Stimulated activated CD8-positive, alpha-beta memory T cell treated with anti-CD3 and anti-CD28 coated beads, Interleukin-2, amount 100 ng/mL, for 1 hour (primary cell): ENCODE results near the gene RP9.
"Not testable (repeated sequence)": the region's sequence is repeated elsewhere in the genome, so short reads cannot be mapped to it uniquely, and the experiment has no call there.

Source experiments
- DNase-seq, 2 donors: peaks; one replicate each; pipeline ENCODE4 v3.0.0-alpha.2; 2020; ENCODE audit warnings: low read depth in 2 of 2

RP9 gene

DNA sequence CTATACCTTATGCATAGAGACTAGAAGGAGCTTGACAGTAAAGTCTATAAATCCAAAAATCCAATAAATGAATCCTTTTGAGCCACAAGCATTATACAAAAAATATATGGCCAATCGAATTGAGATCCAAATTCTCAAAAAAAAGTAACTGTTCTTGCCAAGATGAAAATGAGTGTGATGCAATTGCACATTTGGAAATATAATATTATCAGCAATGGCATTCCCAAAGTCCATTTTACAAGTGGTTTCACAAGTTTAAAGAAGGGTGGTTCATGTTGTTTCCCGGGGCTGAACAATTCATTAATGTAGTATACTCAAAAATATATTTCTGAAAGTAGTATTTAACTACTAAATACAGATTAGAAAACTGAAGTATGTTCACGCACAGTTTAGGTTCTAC lies 7.3 kb downstream of the RP9 start:
- no peak for DNase-seq

DNA sequence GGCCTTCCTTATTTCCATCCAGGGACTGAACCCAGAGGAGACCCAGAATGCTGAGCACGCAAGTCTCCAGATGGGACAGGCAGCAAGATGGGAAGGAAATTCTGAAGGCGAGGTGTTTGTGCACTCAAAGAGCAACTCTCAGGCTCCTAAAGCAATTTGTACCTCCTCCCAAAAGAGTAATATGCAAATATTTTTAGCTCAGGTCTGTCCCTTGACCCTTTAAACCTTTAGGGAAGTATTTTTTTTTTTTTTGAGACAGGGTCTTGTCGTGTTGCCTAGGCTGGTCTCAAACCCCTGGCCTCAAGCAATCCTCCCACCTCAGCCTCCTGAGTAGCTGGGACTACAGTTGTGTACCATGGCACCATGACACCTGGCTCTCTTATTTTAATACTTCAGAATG lies 8.4 kb downstream of the RP9 start:
- DNase-seq = no peak

DNA sequence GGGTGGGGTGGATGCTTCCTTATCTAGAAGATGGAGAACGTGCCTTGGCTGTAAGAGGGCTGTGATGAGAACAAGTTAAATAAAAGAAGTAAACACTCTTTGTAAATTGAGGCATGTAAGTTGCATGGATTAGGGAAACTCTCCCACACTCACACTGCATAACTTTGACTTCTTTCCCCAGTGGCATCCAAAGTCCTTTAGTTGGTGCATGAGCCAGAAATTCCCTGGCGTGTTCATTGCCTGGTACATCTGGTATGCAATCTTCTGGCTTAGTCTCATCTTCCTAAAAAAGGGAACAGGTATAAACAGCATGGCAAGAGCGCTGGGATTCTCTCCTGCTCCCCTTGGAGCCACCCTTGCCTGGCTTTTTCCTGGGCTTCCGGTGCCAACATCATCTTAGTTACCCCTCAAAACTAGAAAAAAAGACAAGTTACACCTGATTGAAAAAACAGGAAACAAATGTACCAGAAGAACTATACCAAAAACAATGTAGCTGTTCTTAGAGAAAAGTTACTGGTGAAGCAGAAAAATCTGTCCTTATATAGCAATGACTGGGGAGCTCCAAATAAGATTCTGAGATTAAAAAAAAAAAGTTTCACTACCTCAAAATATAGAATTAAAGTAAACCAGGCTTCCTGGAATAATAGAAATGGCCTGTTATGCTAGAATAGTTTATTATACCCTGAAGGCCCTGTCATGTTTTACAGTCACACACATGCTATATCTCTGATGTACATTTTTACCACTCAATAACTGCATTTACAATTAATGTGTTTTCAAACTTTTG lies 9.9 kb downstream of the RP9 start:
- DNase-seq = no peak

DNA sequence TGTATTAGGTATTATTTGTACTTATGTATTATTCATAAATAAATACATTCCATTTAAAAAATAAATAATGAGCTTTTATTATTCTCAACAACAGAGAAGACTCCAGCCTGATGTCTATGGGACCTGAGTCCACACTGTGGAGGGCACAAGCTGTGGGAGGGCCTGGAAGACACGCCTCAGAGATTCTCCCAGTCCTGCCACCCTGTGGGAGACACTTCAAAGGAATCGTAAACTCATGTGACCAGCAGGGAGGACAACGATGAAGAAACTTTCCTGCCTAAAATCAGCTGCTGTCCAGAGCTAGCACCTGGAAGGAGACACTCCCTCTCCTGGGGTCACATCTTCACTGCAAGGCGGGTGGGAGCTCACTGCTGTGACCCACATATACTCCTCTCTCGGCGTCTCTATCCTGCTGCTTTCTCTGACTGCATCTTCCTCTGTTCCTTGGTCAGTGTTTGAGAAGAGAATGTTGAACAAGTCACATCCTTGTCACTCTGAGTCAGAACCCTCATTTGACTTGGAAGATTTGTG lies 14.4 kb downstream of the RP9 start:
- not testable (repeated sequence) for DNase-seq

DNA sequence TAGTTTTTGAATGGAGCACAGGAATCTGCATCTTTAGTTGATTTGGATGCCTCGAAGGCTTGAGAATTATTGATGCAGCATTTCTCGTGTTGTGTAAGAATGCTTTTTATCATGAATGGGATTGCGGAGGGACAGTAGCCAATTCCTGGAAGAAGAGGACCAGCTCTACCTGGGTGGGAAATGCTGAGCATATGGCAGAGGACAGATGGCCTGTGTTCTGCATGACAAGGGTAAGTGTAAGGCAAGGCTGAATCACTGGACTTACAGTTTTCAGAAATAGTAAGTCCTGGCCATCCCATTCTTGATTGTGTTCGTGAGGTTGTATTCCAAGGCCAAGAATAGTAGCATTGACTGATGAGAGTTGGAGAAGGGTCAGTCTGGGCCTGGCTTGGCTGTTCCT lies 15.9 kb downstream of the RP9 start:
- no peak for DNase-seq

DNA sequence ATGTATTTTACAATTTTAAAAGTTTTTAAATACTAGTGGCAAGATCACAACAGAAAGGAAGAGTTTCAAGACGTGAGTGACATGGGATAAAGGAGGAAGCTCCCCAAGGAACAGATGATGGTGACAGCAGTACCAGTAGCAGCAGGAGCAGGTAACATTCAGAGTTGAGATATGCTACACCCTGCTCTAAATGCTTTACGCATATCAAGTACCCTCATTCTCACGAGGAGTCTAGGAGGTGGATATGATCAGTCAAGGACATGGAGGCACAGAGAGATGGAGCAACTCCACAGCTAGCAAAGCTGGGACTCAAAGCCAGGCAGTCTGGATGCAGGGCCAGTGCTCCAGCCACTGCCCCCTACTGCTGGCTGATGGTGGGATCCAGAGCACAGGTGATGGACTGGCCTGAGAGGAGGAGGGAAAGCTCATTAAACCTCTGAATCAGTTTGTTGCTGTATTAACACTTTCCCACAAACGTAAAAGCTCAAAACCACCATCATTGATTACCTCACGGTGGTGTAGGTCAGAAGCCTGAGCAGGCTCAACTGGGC lies 17.5 kb downstream of the RP9 start:
- no peak for DNase-seq

DNA sequence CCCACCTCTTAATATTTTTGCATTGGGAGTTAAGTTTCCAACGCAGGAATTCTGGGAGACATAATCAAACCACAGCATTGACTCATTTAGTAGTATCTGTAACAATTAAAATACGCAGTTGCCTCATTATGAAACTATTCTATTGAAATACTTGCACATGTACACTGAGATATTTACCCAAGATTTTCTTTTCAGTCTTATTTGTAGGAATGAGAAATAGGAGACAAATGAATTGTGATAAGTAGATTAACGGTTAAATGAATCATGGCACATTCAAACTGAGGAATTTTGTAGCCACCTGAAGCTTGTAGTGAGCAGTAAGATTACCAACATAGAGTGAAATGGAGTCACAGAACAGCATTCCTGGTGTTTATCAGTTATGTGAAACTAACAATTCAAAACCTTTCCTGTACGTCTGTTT lies 18.1 kb downstream of the RP9 start:
- no peak for DNase-seq

DNA sequence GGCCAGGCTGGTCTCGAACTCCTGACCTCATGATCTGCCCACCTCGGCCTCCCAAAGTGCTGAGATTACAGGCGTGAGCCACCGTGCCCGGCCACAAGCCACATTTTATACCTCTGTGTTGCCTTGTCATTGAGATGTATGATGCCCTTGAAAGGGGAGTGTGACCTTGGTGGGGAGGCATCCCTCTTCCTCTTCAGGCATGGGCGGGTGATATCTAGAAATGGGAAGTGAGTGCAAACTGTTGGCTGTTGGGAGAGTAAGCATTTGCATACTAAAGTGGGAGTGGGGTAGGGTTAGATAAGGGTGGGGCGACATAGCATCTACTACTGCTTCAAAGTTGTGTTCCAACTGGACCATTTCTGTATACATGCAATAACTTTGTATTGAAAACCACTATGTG lies 20.1 kb downstream of the RP9 start:
- no peak for DNase-seq

DNA sequence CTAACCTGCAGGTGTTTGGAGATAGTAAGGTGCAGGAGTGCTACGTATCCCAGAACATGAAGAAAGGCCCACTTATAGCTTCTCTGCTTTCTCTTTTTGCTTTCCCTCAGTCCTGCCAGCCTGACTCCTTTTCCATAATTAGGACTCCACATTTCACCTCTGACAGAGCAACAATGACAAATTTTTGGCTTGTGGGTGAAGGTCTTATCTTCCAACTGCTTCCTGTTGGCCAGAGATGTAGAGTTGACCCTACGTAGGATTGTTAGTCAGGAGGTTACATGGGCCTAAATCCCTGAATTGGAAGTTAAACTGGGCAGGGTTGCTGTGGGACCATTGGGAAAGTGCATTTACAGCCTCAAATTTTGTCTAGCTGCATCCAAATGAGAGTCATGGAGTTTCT lies 21.3 kb downstream of the RP9 start:
- no peak for DNase-seq

DNA sequence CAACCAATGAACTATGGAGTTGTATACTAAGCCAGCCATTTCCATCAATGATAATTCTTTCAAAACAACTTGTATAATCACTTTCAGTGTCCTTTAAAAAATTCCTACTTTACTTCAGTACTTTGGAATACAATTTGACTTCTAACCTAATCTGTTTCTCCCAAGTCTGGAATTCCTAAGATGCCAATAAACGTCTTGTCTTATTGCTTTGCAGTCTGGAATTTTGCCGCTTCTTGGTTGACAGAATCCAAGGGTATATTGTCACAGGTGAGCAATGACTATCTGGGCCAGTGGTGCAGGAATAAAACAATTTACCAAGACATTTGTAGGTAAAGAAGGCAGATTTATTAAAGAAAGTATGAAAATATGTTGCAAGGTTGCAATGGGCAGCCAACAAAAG lies 21.8 kb downstream of the RP9 start:
- no peak for DNase-seq

DNA sequence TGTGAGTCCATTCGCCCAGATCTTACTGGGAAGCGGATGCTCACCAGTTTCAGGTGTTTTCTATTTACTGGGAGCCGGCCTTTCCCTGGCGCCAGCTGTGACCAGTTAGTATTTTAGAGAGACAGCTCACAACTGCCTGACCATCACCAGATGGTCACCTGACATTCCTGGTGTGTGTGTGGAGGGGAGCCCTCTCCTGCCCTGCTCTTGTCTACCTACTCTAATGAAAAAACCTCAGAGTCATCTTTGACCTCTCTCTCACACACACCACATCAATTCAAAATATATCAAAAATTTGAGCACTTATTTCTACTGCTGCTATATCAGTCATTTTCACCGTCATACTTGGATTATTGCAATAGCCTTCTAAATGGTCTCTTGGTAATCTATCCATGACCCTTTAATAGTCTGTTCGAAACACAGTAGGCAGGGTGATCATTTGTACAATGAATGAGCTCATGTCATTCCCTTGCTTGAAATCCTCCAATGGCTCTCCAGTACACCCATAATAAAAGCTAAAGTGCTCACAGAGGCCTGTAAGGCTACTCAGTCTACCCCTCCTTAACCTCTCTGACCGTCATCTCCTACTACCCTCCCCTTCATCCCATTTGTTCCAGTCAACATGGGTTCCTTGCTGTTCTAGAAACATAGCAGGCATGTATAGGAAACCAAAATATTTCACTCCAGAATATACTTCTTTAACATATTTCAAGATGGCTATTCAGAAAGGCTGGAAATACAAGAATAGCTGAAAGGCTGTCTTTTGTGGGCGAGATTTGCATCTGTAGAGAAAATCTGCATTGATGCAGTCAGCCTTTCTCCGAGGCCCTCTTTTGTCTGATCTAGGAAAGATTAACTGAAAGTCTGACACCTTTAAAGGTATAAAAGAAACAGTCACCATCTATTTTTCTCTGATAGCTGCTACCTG lies 29.2 kb downstream of the RP9 start:
- no peak for DNase-seq

DNA sequence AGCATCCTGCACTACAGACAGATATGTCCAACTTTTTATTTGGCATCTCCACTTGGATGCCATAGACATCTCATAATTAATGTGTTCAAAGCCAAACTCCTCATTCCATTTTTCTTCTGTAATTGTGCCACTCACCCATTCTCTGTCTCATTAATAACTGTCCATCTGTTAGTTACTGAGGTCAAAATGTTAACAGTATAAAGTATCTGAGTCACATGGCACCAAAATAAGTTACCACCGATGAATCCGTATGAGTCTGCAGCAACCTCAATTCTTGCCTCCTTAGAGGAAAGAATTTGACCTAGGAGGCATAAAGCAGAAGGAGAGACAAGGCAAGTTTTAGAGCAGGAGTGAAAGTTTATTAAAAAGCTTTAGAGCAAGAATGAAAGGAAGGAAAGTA lies 30.1 kb downstream of the RP9 start:
- no peak for DNase-seq

DNA sequence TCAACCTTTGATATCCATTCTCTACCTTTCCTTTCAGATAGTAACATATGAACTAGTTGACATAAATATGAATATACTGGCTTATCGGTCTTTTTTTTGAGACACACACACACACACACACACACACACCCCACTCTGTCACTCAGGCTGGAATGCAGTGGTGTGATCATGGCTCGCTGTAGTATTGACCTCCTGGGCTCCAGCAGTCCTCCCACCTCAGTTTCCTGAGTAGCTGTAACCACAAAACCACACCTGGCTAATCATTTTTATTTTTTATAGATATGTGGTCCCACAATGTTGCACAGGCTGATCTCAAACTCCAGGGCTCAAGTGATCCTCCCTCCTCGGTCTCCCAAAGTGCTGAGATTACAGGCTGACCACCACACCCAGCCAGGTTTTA lies 32.5 kb downstream of the RP9 start:
- no peak for DNase-seq

DNA sequence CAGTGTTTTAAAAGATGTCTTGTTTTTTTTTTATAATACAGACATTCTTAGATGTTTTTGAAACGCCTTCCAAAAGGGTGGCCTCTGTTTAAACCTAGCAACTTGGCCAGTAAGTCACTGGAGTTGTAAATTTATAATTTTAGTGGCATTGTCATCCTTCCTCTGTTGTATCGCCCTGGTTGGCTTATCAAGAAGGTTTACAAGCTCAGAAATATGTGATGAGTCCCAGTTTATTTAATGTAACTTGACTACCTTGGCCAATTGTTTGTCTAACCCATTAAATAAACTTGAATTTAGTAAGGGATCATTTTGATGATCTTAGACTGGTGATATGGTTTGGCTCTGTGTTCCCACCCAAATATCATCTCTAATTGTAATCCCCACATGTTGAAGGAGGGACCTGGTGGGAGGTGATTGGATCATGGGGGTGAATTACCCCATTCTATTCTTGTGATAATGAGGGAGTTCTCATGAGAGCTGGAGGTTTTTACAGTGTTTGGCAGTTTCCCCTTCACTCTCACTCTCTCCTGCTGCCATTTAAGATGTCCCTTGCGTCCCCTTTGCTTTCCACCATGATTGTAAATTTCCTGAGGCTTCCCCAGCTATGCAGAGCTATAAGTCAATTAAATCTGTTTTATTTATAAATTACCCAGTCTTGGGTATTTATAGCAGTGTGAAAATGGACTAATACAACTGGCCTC lies 33.2 kb downstream of the RP9 start:
- no peak for DNase-seq

DNA sequence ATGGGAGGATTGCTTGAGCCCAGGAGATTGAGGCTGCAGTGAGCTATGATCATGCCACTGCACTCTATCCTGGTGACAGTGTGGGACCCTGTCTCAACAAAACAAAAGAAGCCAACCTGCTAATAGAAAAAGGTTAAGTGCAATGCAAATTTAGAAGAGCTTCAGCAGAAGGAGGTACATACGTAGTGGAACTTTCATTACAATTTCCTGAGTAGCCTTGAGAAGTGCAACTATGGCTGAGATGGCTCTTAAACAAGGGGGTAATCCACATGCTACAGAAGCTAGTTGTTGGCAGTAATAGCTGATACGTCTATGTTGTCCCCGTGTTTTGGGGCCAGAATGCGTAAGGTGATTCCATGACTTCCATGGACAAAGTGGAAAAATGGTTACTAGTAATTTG lies 36.0 kb downstream of the RP9 start:
- no peak for DNase-seq

DNA sequence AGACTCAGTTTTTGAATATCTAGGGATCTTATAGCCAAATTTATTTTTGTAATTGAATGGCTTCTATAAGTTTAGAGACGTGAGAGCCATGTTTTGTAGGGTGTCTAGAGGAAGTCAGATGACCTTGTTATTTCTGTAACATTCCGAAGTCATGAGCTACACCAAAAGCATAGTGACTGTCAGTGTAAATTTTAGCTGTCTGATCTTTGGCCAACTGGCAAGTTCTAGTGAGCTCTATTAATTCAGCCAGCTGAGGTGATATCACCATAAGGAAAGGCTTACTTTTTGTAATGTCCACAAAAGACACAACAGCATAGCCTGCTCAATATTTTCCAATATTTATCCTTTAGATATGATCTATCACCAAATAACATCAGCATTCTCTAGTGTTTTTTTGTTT lies 36.7 kb downstream of the RP9 start:
- no peak for DNase-seq

DNA sequence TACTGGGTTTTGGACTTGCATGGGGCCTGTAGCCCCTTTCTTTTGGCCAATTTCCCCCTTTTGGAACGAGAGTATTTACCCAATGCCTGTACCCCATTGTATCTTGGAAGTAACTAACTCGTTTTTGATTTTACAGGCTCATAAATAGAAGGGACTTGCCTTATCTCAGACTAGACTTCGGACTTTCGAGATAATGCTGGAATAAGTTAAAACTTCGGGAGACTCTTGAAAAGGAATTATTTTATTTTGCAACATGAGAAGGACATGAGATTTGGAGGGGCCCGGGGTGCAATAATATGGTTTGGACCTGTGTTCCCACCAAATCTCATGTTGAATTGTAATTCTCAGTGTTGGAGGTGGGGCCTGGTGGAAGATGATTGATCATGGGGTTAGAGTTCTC lies 38.4 kb downstream of the RP9 start:
- DNase-seq = no peak

DNA sequence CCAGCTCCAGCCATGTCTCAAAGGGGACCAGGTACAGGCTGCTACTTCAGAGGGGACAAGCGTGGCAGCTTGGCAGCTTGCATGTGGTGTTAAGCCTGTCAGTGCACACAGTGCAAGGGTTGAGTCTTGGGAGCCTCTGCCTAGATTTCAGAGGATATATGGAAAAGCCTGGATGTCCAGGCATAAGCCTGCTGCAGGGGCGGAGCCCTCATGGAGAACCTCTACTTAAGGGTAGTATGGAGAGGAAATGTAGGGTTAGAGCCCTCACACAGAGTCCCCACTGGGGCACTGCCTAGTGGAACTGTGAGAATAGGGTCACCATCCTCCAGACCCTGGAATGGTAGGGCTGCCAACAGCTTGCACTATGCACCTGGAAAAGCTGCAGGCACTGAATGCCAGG lies 38.9 kb downstream of the RP9 start:
- DNase-seq = no peak

DNA sequence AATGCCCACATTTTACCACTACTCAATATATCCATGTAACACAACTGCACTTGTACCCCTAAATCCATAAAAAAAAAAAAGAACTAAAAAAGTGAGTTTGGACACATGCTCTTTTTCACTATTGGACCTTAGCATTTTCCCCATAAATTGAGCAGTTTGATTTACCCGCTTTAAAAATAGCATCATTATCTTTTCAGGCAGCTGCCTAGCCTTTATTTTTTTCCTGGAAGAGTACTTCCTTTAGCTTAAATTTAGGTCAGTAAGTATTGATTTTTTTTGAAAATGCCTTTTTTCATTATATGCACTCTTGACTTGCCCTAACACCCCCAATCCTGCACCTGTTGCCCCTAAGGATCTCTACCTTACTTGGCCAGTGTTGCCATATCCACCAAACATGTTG lies 41.3 kb downstream of the RP9 start:
- DNase-seq = no peak

DNA sequence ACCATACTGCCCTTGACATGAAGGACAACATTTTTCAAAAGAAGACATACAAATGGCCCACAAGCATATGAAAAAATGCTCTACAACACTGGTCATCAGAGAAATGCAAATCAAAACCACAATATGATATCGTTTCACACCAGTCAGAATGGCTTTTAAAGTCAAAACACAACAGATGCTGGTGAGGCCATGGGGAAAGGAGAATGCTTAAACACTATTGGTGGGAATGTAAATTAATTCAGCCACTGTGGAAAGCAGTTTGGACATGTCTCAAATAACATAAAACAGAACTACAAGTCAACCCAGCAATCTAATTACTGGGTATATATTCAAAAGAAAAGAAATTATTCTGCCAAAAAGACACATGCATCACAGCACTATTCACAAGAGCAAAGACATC lies 42.4 kb downstream of the RP9 start:
- no peak for DNase-seq

DNA sequence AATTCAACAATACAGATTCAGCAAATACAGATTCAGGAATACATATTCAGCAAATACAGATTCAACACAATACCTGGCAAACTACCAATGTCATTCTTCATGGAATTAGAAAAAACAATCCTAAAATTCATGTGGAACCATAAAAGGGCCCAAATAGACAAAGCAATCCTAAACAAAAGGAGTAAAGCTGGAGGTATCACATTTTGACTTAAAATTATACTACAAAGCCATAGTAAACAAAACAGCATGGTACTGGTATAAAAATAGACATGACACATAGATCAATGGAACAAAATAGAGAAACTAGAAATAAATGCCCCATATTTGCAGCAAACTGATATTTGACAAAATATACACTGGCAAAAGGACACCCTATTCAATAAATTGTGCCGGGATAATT lies 43.2 kb downstream of the RP9 start:
- no peak for DNase-seq
